Neural progenitor cell (in vitro differentiated cells): Measurements from ENCODE around the gene LARGE1.

Source experiments
- EZH2 ChIP-seq: fragments of 200-600 bp; sonication (generic); IDR thresholded peaks from 2 replicates; pipeline ENCODE4 v1.6.1; 2017; ENCODE audit warnings: antibody characterized with exemption, mild to moderate bottlenecking, moderate library complexity
- TF ChIP-seq, protein P1 (sequence below): fragments of 200-600 bp; sonication (generic); IDR thresholded peaks from 2 replicates; pipeline ENCODE4 v1.5.1; 2017; ENCODE audit warnings: antibody characterized with exemption, mild to moderate bottlenecking

DNA sequence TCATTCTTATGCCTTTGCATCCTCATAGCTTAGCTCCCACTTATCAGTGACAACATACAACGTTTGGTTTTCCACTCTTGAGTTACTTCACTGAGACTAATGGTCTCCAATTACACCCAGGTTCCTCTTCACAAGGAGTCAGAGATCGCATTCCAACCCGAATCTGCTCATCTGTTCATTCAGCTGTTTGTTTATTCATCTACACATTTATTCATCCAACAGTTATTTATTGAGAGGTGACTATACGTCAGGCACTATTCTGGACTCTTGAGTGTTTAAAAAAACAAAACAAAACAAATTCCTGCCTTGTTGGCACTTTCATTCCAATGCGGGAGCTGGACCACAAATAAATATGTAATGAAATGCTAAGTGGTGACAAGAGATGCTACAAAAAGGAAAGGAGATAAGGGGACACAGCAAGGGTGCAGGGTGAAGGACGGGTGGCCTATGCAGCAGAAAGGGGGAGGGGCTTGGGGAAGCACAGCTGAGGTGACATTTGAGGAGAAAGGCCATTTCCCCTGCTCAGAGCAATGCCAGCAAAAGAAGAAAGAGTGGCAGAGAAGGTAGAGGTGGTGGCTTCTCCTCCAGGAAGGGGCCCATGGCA lies 468.3 kb downstream of the LARGE1 start:
- no peak for TF ChIP-seq EZH2
- TF ChIP-seq, protein P1, sequence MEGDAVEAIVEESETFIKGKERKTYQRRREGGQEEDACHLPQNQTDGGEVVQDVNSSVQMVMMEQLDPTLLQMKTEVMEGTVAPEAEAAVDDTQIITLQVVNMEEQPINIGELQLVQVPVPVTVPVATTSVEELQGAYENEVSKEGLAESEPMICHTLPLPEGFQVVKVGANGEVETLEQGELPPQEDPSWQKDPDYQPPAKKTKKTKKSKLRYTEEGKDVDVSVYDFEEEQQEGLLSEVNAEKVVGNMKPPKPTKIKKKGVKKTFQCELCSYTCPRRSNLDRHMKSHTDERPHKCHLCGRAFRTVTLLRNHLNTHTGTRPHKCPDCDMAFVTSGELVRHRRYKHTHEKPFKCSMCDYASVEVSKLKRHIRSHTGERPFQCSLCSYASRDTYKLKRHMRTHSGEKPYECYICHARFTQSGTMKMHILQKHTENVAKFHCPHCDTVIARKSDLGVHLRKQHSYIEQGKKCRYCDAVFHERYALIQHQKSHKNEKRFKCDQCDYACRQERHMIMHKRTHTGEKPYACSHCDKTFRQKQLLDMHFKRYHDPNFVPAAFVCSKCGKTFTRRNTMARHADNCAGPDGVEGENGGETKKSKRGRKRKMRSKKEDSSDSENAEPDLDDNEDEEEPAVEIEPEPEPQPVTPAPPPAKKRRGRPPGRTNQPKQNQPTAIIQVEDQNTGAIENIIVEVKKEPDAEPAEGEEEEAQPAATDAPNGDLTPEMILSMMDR = no peak
